T-cell (primary cell): ENCODE data around the gene CTSH. TPM values are rescaled to one million over a fixed set of nuclear protein-coding genes. Genes with fewer than 3 reads are reported as not detected.
A peak's percentile ranks its signal among the peaks of the same experiment; 100 is the strongest.

Source experiments
- ATAC-seq, 4 experiments: fragments of 200-7000 bp in 3 of 4; fragments of 150-1000 bp in 1 of 4; cut with Tn5 transposase; replicated peaks in 1 of 4; 1 replicate in 3 of 4; 2 replicates in 1 of 4; pipeline ENCODE4 v1.10.0; 2021; ENCODE audit warnings: moderate library complexity in 3 of 4, mild to moderate bottlenecking in 2 of 4, moderate number of reproducible peaks in 1 of 4
- CTCF ChIA-PET, 2 donors: fragments of 300-600 bp; sonication (Branson Sonifier 250); formaldehyde crosslinking; loops; one replicate each; lab custom pipeline; 2022; ENCODE audit warnings: antibody characterized with exemption in 2 of 2; lab: Charles Lee
- POLR2A ChIA-PET, 2 donors: fragments of 300-600 bp; sonication (Branson Sonifier 250); formaldehyde crosslinking; loops; one replicate each; lab custom pipeline; 2022; ENCODE audit warnings: antibody characterized with exemption in 2 of 2; lab: Charles Lee
- DNase-seq, 35 experiments: peaks; one replicate each; pipeline versions ENCODE4 v3.0.0 to v3.0.0-alpha.2; 2013 to 2023
- H3K27ac ChIP-seq: one replicate; pipeline ENCODE4 v1.5.1; 2013; ENCODE audit warnings: low read length
- H3K27me3 ChIP-seq, 2 experiments: replicated peaks in 1 of 2; 1 replicate in 1 of 2; 2 replicates in 1 of 2; pipeline versions ENCODE4 v1.6.1 to v1.7.0; 2013; ENCODE audit warnings: low read length in 1 of 2, mixed read lengths in 1 of 2; ENCODE audit not compliant: control insufficient read depth in 2 of 2, insufficient read depth in 2 of 2; ENCODE audit errors: extremely low read depth in 1 of 2
- H3K36me3 ChIP-seq, 2 donors: 1 replicate in 1 of 2; 2 replicates in 1 of 2; pipeline versions ENCODE4 v1.6.1 to v1.7.0; 2013; ENCODE audit warnings: low read length in 1 of 2; ENCODE audit not compliant: control insufficient read depth in 2 of 2, insufficient read depth in 1 of 2; ENCODE audit errors: extremely low read depth in 1 of 2
- H3K4me1 ChIP-seq, 2 experiments: 1 replicate in 1 of 2; 2 replicates in 1 of 2; pipeline versions ENCODE4 v1.6.1 to v1.7.0; 2013; ENCODE audit warnings: low read length in 2 of 2, mixed read lengths in 1 of 2; ENCODE audit not compliant: insufficient read depth in 2 of 2, control insufficient read depth in 1 of 2; ENCODE audit errors: extremely low read depth in 1 of 2
- H3K4me3 ChIP-seq, 2 donors: 1 replicate in 1 of 2; 2 replicates in 1 of 2; pipeline versions ENCODE4 v1.5.1 to v1.7.0; 2013; ENCODE audit warnings: mild to moderate bottlenecking in 2 of 2, low read length in 1 of 2, moderate library complexity in 1 of 2; ENCODE audit not compliant: control insufficient read depth in 1 of 2; ENCODE audit errors: extremely low read depth in 1 of 2
- H3K9me3 ChIP-seq: 2 replicates; pipeline ENCODE4 v1.7.0; 2013
- H3K27ac Mint-ChIP-seq, 2 donors: one replicate each; pipeline ENCODE4 v1.8.0; 2020 to 2021; ENCODE audit warnings: mild to moderate bottlenecking in 2 of 2, mixed read lengths in 2 of 2
- H3K27me3 Mint-ChIP-seq, 2 donors: one replicate each; pipeline ENCODE4 v1.8.0; 2021 to 2022; ENCODE audit warnings: mixed read lengths in 2 of 2
- H3K36me3 Mint-ChIP-seq: one replicate; pipeline ENCODE4 v1.8.0; 2021; ENCODE audit warnings: mixed read lengths
- H3K4me1 Mint-ChIP-seq, 3 donors: one replicate each; pipeline ENCODE4 v1.8.0; 2020 to 2022; ENCODE audit warnings: mixed read lengths in 3 of 3, mild to moderate bottlenecking in 1 of 3
- H3K4me3 Mint-ChIP-seq, 3 donors: one replicate each; pipeline ENCODE4 v1.8.0; 2020 to 2022; ENCODE audit warnings: mild to moderate bottlenecking in 3 of 3, mixed read lengths in 3 of 3, moderate library complexity in 3 of 3
- H3K9me3 Mint-ChIP-seq, 3 donors: one replicate each; pipeline ENCODE4 v1.8.0; 2020 to 2022; ENCODE audit warnings: mixed read lengths in 3 of 3
- WGBS: methylation state at CpG from one replicate; pipeline ENCODE4 v1.1.5; 2013; ENCODE audit warnings: missing lambda C conversion rate; ENCODE audit not compliant: insufficient coverage; 5-methylcytosine and 5-hydroxymethylcytosine counted together
- total RNA-seq, 35 experiments: library from RNA in 6 of 35; stranded (reverse) in 6 of 35; fragments of 120-200 nt in 1 of 35; gene quantifications; one replicate each; pipeline versions ENCODE4 v1.2.1 to v1.2.4 and lab custom pipeline; 2013 to 2026

The CTSH gene
- total RNA-seq, 5 donors from 2014 or later (not counting 1 experiment from before 2014, with no cell fraction given), result 8.5 to 49.7 (median 19.2) TPM

DNA sequence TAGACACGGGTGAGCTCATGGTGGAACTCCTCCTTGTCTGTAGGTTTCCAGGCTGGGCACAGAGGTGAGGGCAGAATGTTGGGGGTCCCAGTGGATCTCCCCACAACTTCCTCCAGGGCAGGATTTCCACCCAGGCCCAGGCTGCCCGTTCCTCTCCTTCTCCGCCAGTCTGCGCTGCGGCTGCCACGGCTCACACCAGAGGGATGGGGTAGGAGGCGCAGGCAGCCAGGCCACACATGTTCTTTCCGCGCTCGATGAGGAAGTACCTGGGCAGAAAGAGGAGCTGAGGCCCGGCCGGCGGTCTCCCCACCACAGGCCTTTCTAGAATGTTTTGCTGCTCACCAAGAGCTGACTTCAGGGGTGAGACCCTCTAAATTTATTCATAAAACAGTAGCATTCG is 22.9 kb downstream of the CTSH start:
- DNase-seq (no peak), ATAC-seq (no peak)
- CTCF ChIA-PET, result interaction anchor here in 1 of 2 donors (0.6 kb wide), 1 partner anchor 86 kb away, joined by 3 read pairs; no protein-coding TSS in a partner anchor
- Histone ChIP-seq H3K27me3 (no peaks in the 10 kb centered on the region), H3K4me3 (no peak overlapping the region), H3K27ac (no peak overlapping the region), H3K36me3 (peaks cover 23 to 55% of the 10 kb centered on the region in 2 donors), H3K4me1 (no peaks in the 10 kb centered on the region), H3K9me3 (no peaks in the 10 kb centered on the region)
- Mint-ChIP-seq H3K27me3 (no peaks in the 10 kb centered on the region), H3K4me1 (peaks cover 0 to 3% (median 2%) of the 10 kb centered on the region in 3 donors), H3K36me3 (peaks cover 32% of the 10 kb centered on the region), H3K27ac (no peak overlapping the region), H3K4me3 (no peak overlapping the region), H3K9me3 (no peaks in the 10 kb centered on the region)
- POLR2A ChIA-PET, result no interaction called here
- 98% methylated on average over 7 of the region's 14 CpGs for WGBS

DNA sequence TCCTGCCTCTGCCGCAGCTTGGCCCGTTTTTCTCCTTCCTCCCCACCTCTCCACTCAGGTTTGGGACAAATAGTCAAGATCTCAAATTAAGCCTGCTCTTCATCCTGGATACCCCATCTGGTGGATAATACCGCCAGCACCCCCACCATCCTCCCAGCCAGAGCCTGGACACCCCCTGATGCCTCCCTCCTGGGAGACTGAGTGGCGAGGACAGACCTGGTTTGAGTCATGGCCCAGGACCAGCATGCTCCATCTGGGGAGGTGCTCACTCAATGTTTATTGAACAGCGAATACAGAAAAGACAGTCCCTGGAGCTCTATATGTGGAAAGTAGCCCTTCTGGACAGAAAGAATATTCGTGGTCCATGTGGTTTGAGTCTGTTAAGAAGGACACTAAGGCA is 23.3 kb downstream of the CTSH start:
- H3K9me3 ChIP-seq, result no peaks in the 10 kb centered on the region
- Mint-ChIP-seq H3K4me3 (no peak overlapping the region), H3K27ac (no peak overlapping the region), H3K9me3 (no peaks in the 10 kb centered on the region), H3K4me1 (peaks cover 0 to 6% (median 5%) of the 10 kb centered on the region in 3 donors), H3K36me3 (peaks cover 32% of the 10 kb centered on the region), H3K27me3 (no peaks in the 10 kb centered on the region)
- ChIA-PET POLR2A (no interaction called here), CTCF (no interaction called here)
- DNase-seq (no peak), ATAC-seq (no peak)
- H3K36me3 ChIP-seq, result peaks cover 23 to 55% of the 10 kb centered on the region in 2 donors
- H3K27ac ChIP-seq, result no peak overlapping the region
- no peak overlapping the region for H3K4me3 ChIP-seq
- H3K27me3 ChIP-seq, result no peaks in the 10 kb centered on the region
- 79% methylated on average over 6 of the region's 6 CpGs for WGBS
- H3K4me1 ChIP-seq, result no peaks in the 10 kb centered on the region

DNA sequence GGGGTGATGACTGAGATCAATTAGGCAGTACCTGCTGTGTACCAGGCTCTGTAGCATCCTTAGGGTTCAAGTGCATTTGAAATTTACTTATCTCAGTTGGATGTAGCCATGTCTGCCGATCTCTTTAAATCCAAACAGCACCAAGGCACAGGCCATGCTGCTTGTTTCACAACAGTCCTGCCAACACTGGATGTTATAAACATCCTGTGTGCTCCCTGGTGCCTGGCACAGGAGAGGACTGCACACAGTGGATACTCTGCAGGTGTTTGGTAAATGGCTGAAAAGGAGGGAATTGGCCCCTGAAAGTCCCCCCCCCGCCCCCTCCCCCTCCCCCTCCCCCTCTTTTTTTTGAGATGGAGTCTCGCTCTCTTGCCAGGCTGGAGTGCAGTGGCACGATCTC is 27.0 kb downstream of the CTSH start:
- H3K27ac ChIP-seq, result no peak overlapping the region
- Mint-ChIP-seq H3K9me3 (no peaks in the 10 kb centered on the region), H3K4me3 (no peak overlapping the region), H3K27me3 (no peaks in the 10 kb centered on the region), H3K36me3 (peaks cover 33% of the 10 kb centered on the region), H3K4me1 (peaks cover 2 to 8% (median 5%) of the 10 kb centered on the region in 3 donors), H3K27ac (no peak overlapping the region)
- H3K4me1 ChIP-seq, result no peaks in the 10 kb centered on the region
- WGBS, result 86% methylated on average over 1 of the region's 4 CpGs
- ChIA-PET CTCF (no interaction called here), POLR2A (no interaction called here)
- H3K36me3 ChIP-seq, result peaks cover 18 to 54% of the 10 kb centered on the region in 2 donors
- DNase-seq, result no peak
- ATAC-seq, result no peak
- no peaks in the 10 kb centered on the region for H3K9me3 ChIP-seq
- no peak overlapping the region for H3K4me3 ChIP-seq
- no peaks in the 10 kb centered on the region for H3K27me3 ChIP-seq

DNA sequence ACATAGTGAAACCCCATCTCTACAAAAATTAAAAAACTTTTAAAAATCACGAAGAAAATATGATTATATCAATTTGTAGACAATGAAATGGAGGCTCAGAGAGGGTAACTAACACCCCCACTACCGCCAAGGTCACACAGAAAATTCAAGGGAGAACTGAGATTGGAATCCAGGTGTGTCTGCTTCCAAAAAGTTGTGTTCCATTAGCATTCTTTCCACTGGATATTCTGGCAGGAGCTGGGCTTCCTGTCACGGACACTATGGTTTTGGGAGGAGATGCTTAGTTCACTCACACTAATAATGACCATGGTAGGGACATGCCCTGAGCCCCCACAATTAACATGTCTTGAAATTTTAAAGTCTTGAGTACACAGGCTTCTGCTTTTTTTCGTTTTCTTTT is 28.8 kb downstream of the CTSH start:
- no peaks in the 10 kb centered on the region for H3K9me3 Mint-ChIP-seq
- H3K27ac Mint-ChIP-seq, result no peak overlapping the region
- Histone ChIP-seq H3K4me3 (no peak overlapping the region), H3K27ac (no peak overlapping the region), H3K9me3 (no peaks in the 10 kb centered on the region), H3K27me3 (no peaks in the 10 kb centered on the region), H3K4me1 (no peaks in the 10 kb centered on the region), H3K36me3 (peaks cover 15 to 46% of the 10 kb centered on the region in 2 donors)
- no peak overlapping the region for H3K4me3 Mint-ChIP-seq
- ATAC-seq (no peak), DNase-seq (no peak)
- no CpG with 5 or more reads among the region's 4 CpGs for WGBS
- ChIA-PET CTCF (no interaction called here), POLR2A (no interaction called here)
- H3K36me3 Mint-ChIP-seq, result peaks cover 38% of the 10 kb centered on the region
- H3K27me3 Mint-ChIP-seq, result no peaks in the 10 kb centered on the region
- peaks cover 5 to 9% (median 8%) of the 10 kb centered on the region in 3 donors for H3K4me1 Mint-ChIP-seq

DNA sequence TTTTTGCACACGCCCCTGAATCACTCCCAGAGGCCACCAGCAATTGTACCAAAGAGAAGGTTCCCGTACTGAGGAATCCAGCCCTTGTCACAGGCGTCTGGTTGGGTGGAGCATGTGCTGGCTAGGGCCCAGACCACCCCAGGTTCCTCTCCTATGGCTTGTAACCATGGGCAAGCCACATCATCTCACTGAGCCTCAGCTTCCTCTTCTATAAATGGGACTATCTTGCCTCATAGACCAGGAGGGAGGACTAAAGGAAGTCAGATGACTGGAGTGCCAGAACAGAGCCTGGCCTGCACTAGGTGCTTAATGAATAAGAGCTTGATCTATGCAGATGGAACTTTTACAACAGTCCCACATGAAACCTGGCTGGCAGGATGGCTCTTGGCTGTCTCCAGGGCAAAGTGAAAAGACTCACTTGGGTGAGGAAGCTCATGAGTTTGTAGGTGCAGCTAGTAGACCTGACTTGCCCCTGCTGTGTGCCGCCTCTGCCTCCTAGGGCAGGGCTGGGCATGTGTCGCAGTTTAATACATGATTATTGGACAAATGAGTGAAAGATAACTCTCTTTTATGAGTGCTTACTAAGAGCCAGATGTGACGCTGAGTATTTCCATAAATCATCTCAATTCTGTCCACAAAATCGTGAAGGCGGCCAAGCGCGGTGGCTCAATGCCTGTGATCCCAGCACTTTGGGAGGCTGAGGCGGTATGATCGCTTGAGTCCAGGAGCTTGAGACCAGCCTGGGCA is 29.3 kb downstream of the CTSH start:
- no peak overlapping the region for H3K27ac ChIP-seq
- DNase-seq, result peak in 1 of 35 experiments; percentile 9
- ChIA-PET POLR2A (no interaction called here), CTCF (no interaction called here)
- peaks cover 37% of the 10 kb centered on the region for H3K36me3 Mint-ChIP-seq
- H3K4me1 ChIP-seq, result no peaks in the 10 kb centered on the region
- WGBS, result 91% methylated on average over 4 of the region's 12 CpGs
- peaks cover 7 to 13% (median 9%) of the 10 kb centered on the region in 3 donors for H3K4me1 Mint-ChIP-seq
- ATAC-seq, result peak in 1 of 4 experiments; percentile 24
- no peak overlapping the region for H3K4me3 Mint-ChIP-seq
- H3K9me3 ChIP-seq, result no peaks in the 10 kb centered on the region
- no peak overlapping the region for H3K4me3 ChIP-seq
- H3K27me3 ChIP-seq, result no peaks in the 10 kb centered on the region
- peak overlapping the region in 1 of 2 donors; percentile 28 for H3K27ac Mint-ChIP-seq
- peaks cover 15 to 48% of the 10 kb centered on the region in 2 donors for H3K36me3 ChIP-seq
- no peaks in the 10 kb centered on the region for H3K9me3 Mint-ChIP-seq
- H3K27me3 Mint-ChIP-seq, result no peaks in the 10 kb centered on the region

DNA sequence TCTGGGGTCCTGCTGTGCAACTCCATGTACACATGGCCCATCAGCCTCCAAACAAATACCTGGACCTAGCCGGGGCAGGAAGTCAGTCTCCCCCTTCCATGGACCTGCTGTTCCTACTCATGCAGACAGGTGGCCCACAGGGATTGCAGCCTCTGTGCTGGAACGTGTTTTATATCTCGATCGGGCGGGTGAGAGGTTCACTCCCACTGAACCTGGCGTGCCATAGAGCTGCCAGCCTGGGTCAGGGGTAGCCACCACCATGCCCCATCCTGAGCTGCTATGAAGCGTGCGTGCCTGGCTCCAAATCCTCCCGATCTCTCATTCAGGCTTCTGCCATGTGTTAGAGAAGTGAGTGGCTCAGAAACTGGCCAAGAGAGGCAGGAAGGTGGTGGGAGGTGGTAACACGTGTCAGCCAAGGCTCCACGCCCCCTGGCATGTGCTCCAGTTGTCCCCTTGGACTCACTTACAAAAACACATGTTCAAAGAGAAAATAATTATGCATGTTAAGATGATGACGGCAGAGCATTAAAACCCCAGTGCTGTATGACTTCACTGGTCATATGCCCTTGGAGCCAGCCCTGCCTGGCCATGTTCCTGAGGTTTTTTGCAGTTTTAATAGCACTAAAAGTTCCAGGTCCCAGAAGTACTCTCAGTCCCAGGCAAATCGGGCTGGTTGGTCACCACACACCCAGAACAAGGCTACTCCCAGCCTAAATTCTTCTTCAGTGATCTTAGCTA is 30.6 kb downstream of the CTSH start:
- no peak overlapping the region for H3K4me3 ChIP-seq
- no peak for DNase-seq
- peak overlapping the region in 1 of 2 donors; percentile 11 for H3K27ac Mint-ChIP-seq
- H3K4me3 Mint-ChIP-seq, result no peak overlapping the region
- ChIA-PET POLR2A (interaction anchor here in 1 of 2 donors (0.5 kb wide), 1 partner anchor 1505 kb away, joined by 8 read pairs; no protein-coding TSS in a partner anchor), CTCF (interaction anchor here in 1 of 2 donors (0.6 kb wide), 1 partner anchor 40 kb away, joined by 4 read pairs; no protein-coding TSS in a partner anchor)
- WGBS, result 99% methylated on average over 7 of the region's 13 CpGs
- no peaks in the 10 kb centered on the region for H3K9me3 Mint-ChIP-seq
- no peaks in the 10 kb centered on the region for H3K4me1 ChIP-seq
- H3K4me1 Mint-ChIP-seq, result peaks cover 17 to 22% (median 19%) of the 10 kb centered on the region in 3 donors
- no peaks in the 10 kb centered on the region for H3K9me3 ChIP-seq
- H3K27ac ChIP-seq, result no peak overlapping the region
- peaks cover 42% of the 10 kb centered on the region for H3K36me3 Mint-ChIP-seq
- no peak for ATAC-seq
- peaks cover 5 to 49% of the 10 kb centered on the region in 2 donors for H3K36me3 ChIP-seq
- no peaks in the 10 kb centered on the region for H3K27me3 ChIP-seq
- H3K27me3 Mint-ChIP-seq, result no peaks in the 10 kb centered on the region
